Osteocyte (in vitro differentiated cells): Measurements from ENCODE around the gene INHBE. TPM values are rescaled to one million over a fixed set of nuclear protein-coding genes. Genes with fewer than 3 reads are reported as not detected.
"Not testable (repeated sequence)": the region's sequence is repeated elsewhere in the genome, so short reads cannot be mapped to it uniquely, and the experiment has no call there.

Experiments
- DNase-seq: peaks from one replicate; pipeline ENCODE4 v3.0.0; 2021; ENCODE audit warnings: mixed read lengths; ENCODE audit not compliant: unreplicated experiment; ENCODE audit errors: extremely low spot score
- H3K27ac Mint-ChIP-seq: one replicate; pipeline ENCODE4 v1.8.0; 2021; ENCODE audit warnings: mild to moderate bottlenecking, mixed read lengths; ENCODE audit not compliant: unreplicated experiment
- H3K27me3 Mint-ChIP-seq: one replicate; pipeline ENCODE4 v1.8.0; 2021; ENCODE audit warnings: mixed read lengths; ENCODE audit not compliant: unreplicated experiment
- H3K36me3 Mint-ChIP-seq: one replicate; pipeline ENCODE4 v1.8.0; 2021; ENCODE audit warnings: mixed read lengths; ENCODE audit not compliant: unreplicated experiment
- H3K4me1 Mint-ChIP-seq: one replicate; pipeline ENCODE4 v1.8.0; 2021; ENCODE audit warnings: mixed read lengths; ENCODE audit not compliant: unreplicated experiment
- H3K4me3 Mint-ChIP-seq: one replicate; pipeline ENCODE4 v1.8.0; 2021; ENCODE audit warnings: mild to moderate bottlenecking, moderate library complexity, mixed read lengths; ENCODE audit not compliant: unreplicated experiment
- H3K9me3 Mint-ChIP-seq: one replicate; pipeline ENCODE4 v1.8.0; 2021; ENCODE audit warnings: mixed read lengths; ENCODE audit not compliant: unreplicated experiment
- CTCF ChIP-seq: fragments of 200-600 bp; sonication (generic); IDR thresholded peaks from 2 replicates; pipeline ENCODE4 v1.5.0; 2021; ENCODE audit warnings: antibody characterized with exemption, mild to moderate bottlenecking, moderate library complexity
- total RNA-seq: library from RNA; stranded (reverse); gene quantifications from 2 replicates; pipeline ENCODE4 v1.2.1, GENCODE V29; 2021

The INHBE gene
- total RNA-seq, 1 donor from 2014 or later, result 1.3 TPM

- TF ChIP-seq CTCF, result no peak
- peaks cover 54% of the 10 kb centered on the region for H3K36me3 Mint-ChIP-seq
- no peak overlapping the region for H3K27ac Mint-ChIP-seq
- no peaks in the 10 kb centered on the region for H3K4me1 Mint-ChIP-seq
- no peak for DNase-seq
- no peaks in the 10 kb centered on the region for H3K27me3 Mint-ChIP-seq
- no peak overlapping the region for H3K4me3 Mint-ChIP-seq
- H3K9me3 Mint-ChIP-seq, result no peaks in the 10 kb centered on the region
Measured at GRCh38 chr12:57496822-57497221, 41.7 kb downstream of the INHBE start.

DNA sequence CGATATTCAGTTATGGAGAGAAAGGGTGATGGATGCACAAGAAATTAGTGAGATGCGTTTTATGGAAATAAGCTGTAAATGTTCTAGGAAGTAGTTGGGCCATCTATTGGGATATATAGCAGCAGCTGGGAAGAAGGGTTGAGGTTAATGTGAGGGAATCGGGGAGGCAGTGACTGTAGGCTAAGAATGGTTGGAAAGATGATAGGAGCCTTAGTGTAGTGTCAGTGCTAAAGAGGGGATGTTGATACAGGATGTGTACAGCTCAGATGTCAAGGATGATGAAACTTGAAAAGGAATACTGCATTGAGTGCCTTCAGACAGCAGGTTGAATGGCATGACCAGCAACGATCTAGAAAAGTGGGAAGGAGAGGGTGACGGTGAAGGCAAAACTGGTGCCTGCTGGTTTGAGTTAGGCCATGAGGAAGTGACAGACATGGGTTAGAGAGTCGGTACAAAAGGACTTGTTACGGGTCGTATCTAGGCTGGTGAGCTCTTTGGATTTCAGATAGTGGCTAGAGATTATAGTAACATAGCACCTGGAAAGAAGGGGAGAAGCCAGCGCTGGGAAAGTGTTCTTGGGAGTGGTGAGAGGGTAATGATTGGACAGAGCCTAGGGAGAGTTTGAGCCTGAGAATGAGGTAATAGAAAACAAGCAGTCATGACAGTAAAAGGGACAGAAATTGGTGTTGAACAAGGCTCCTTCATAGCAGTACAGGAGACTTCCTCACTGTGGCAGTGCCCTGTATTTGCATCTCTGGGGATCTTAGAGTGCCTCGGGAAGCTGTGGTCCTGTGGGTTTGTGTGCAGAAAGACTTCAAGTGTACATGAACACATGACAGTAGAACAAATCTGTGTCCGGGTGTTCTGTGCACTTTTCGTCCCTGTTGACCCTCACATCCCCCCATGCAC, 42.4 kb downstream of the INHBE start:
- H3K4me3 Mint-ChIP-seq, result no peak overlapping the region
- H3K27ac Mint-ChIP-seq, result peak overlapping the region; percentile 31

DNA sequence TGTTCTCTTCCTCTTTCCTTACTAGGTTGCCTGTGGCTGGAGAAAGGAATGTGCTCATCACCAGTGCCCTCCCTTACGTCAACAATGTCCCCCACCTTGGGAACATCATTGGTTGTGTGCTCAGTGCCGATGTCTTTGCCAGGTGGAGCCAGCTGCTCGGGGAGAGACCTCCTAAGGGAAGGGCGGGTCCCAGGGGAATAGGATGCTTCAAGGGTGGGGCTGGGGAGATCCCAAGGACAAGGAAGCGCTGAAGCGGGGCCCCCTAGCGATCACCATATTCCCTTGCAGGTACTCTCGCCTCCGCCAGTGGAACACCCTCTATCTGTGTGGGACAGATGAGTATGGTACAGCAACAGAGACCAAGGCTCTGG, 43.0 kb downstream of the INHBE start:
- no peak for TF ChIP-seq CTCF
- no peaks in the 10 kb centered on the region for H3K4me1 Mint-ChIP-seq
- no peaks in the 10 kb centered on the region for H3K27me3 Mint-ChIP-seq
- no peaks in the 10 kb centered on the region for H3K9me3 Mint-ChIP-seq
- H3K36me3 Mint-ChIP-seq, result peaks cover 56% of the 10 kb centered on the region
- H3K27ac Mint-ChIP-seq, result no peak overlapping the region
- no peak for DNase-seq
- H3K4me3 Mint-ChIP-seq, result no peak overlapping the region

More for the DNA sequence above, 42.4 kb downstream of the INHBE start:
- DNase-seq, result no peak
- H3K4me1 Mint-ChIP-seq, result no peaks in the 10 kb centered on the region
- no peaks in the 10 kb centered on the region for H3K9me3 Mint-ChIP-seq
- TF ChIP-seq CTCF, result no peak
- no peaks in the 10 kb centered on the region for H3K27me3 Mint-ChIP-seq
- peaks cover 57% of the 10 kb centered on the region for H3K36me3 Mint-ChIP-seq

GRCh38 chr12:57498571-57498970, 43.5 kb downstream of the INHBE start:
- DNase-seq, result no peak
- TF ChIP-seq CTCF, result no peak
- Mint-ChIP-seq H3K27ac (no peak overlapping the region), H3K4me1 (no peaks in the 10 kb centered on the region), H3K4me3 (no peak overlapping the region), H3K9me3 (no peaks in the 10 kb centered on the region), H3K36me3 (peaks cover 56% of the 10 kb centered on the region), H3K27me3 (no peaks in the 10 kb centered on the region)

- peaks cover 64% of the 10 kb centered on the region for H3K36me3 Mint-ChIP-seq
- DNase-seq, result no peak
- no peaks in the 10 kb centered on the region for H3K9me3 Mint-ChIP-seq
- no peaks in the 10 kb centered on the region for H3K27me3 Mint-ChIP-seq
- H3K4me3 Mint-ChIP-seq, result no peak overlapping the region
- H3K4me1 Mint-ChIP-seq, result no peaks in the 10 kb centered on the region
- no peak overlapping the region for H3K27ac Mint-ChIP-seq
- no peak for TF ChIP-seq CTCF
Measured at GRCh38 chr12:57500213-57500612, 45.1 kb downstream of the INHBE start.

DNA sequence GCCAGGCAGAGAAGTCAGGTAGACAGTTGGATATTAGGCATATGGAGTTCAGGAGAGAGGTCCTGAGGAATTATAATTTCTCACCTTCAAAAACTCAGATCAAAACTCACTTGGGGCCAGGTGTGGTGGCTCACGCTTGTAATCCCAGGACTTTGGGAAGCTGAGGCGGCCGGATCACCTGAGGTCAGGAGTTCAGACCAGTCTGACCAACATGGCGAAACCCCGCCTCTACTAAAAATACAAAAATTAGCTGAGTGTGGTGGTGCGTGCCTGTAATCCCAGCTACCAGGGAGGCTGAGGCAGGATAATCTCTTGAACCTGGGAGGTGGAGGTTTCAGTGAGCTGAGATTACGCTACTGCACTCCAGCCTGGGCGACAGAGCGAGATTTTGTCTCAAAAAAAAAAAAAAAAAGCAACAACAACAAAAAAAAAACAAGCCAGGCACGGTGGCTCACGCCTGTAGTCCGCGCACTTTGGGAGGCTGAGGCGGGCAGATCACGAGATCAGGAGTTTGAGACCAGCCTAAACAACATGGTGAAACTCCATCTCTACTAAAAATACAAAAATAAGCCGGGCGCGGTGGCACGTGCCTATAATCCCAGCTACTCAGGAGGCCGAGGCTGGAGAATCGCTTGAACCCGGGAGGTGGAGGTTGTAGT, 47.3 kb downstream of the INHBE start:
- peaks cover 55% of the 10 kb centered on the region for H3K36me3 Mint-ChIP-seq
- H3K27ac Mint-ChIP-seq, H3K4me3 Mint-ChIP-seq, H3K4me1 Mint-ChIP-seq, H3K27me3 Mint-ChIP-seq, DNase-seq, H3K9me3 Mint-ChIP-seq: not testable (repeated sequence)

DNA sequence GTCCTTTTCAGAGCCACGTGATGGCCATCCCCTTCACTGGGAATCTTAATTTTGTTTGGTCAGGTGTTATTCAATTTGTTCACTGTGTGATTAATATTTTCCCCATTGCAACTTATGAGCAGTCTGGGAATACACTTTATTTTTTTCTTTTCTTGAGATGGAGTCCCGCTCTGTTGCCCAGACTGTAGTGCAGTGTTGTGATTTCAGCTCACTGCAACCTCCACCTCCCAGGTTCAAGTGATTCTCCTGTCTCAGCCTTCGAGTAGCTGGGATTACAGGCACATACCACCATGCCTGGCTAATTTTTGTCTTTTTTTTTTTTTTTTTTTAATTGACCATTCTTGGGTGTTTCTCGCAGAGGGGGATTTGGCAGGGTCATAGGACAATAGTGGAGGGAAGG, 51.4 kb downstream of the INHBE start:
- not testable (repeated sequence) for H3K4me3 Mint-ChIP-seq, H3K27me3 Mint-ChIP-seq, H3K27ac Mint-ChIP-seq, H3K4me1 Mint-ChIP-seq, H3K9me3 Mint-ChIP-seq, DNase-seq
- H3K36me3 Mint-ChIP-seq, result peaks cover 38% of the 10 kb centered on the region
